NCI-H2171 (cell line): ENCODE data around the gene CYB5A.
"Not testable (repeated sequence)": the region's sequence is repeated elsewhere in the genome, so short reads cannot be mapped to it uniquely, and the experiment has no call there.

ENCODE experiments used
- DNase-seq: peaks from one replicate; lab custom pipeline; 2025; lab: John Stamatoyannopoulos, UW

CYB5A gene

GRCh38 chr18:74291771-74292540 is at the start of gene CYB5A:
Gene CYB5A (minus strand): TSS chr18:74291963. CDS start chr18:74291875, 88 bp downstream.
- DNase-seq, result peak; percentile 81

GRCh38 chr18:74337912-74338309 is 46.1 kb upstream of the CYB5A start:
- no peak for DNase-seq

GRCh38 chr18:74337155-74337911 is 45.6 kb upstream of the CYB5A start:
- DNase-seq, result no peak

- DNase-seq, result no peak
Measured at GRCh38 chr18:74336656-74337055, 44.9 kb upstream of the CYB5A start.

GRCh38 chr18:74334242-74334893 is 42.6 kb upstream of the CYB5A start:
- DNase-seq, result no peak

GRCh38 chr18:74333091-74333490 is 41.3 kb upstream of the CYB5A start:
- peak; percentile 4 for DNase-seq

GRCh38 chr18:74331404-74331803 is 39.6 kb upstream of the CYB5A start:
- no peak for DNase-seq

- no peak for DNase-seq
Measured at GRCh38 chr18:74329688-74330205, 38.0 kb upstream of the CYB5A start.

GRCh38 chr18:74328206-74328605 is 36.4 kb upstream of the CYB5A start:
- no peak for DNase-seq

GRCh38 chr18:74326791-74327190 is 35.0 kb upstream of the CYB5A start:
- DNase-seq, result not testable (repeated sequence)

- no peak for DNase-seq
Measured at GRCh38 chr18:74326231-74326630, 34.5 kb upstream of the CYB5A start.

- no peak for DNase-seq
Measured at GRCh38 chr18:74316257-74317170, 24.8 kb upstream of the CYB5A start.

GRCh38 chr18:74315464-74316256 is 23.9 kb upstream of the CYB5A start, which contains the start of gene C18orf63:
Gene C18orf63 (plus strand): TSS chr18:74315839. CDS start chr18:74317866, 2,027 bp downstream.
- DNase-seq, result no peak

- no peak for DNase-seq
Measured at GRCh38 chr18:74314759-74315463, 23.1 kb upstream of the CYB5A start.

GRCh38 chr18:74311000-74311399 is 19.2 kb upstream of the CYB5A start:
- no peak for DNase-seq

- no peak for DNase-seq
Measured at GRCh38 chr18:74310411-74310810, 18.6 kb upstream of the CYB5A start.

GRCh38 chr18:74303936-74304335 is 12.2 kb upstream of the CYB5A start:
- no peak for DNase-seq

- DNase-seq, result no peak
Measured at GRCh38 chr18:74303306-74303705, 11.5 kb upstream of the CYB5A start.

GRCh38 chr18:74299746-74300145 is 8.0 kb upstream of the CYB5A start:
- no peak for DNase-seq

GRCh38 chr18:74299162-74299561 is 7.4 kb upstream of the CYB5A start:
- DNase-seq, result no peak
